GM21619 (cell line): ENCODE data around the gene MTCL3.
A peak's percentile ranks its signal among the peaks of the same experiment; 100 is the strongest.

Source experiments
- ATAC-seq: cut with Tn5 transposase; IDR thresholded peaks from one replicate; pipeline ENCODE4 v1.9.1; 2021; ENCODE audit not compliant: unreplicated experiment

The MTCL3 gene

DNA sequence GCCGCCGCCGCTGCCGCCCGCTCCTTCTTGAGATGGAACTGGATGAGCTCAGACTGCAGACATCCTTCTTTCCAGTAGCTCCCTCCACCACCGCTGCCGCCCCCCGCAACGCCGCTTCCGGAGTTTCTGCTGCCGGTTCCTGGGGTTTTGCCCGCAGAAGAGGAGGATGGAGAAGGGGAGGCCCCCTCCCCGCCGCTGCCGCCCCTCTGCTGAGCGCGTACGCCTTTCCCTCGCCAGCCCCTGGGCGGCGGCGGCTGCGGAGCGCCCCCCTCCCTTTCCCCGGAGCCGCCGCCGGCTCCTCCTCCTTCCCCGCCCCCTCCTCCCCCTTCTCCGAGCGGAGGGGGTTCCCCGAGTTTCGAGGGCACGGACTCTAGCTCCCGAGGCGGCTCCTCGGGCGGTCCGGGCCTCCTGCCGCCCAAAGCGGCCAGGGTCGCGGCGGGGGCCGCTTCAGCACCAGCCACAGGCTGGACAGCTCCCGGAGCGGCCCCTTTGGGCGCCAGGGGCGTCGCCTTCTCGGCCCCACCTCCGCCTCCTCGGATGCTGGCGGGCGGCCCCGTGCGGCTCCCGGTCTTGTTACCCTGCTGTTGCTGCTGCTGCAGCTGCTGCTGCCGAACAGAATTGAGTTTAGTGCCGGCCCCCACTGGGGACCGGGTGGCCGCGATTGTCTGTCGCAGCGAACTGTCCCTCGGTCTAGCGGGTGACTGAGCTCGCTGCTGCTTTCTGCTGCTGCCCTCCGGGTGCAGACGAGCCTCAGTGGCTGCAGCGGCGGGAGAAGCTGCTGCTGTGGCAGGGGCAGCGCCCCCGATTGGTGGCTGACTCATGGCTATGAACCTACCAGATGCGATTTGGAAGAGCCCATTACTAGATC is 3.1 kb downstream of the MTCL3 start:
- ATAC-seq = peak; percentile 62

DNA sequence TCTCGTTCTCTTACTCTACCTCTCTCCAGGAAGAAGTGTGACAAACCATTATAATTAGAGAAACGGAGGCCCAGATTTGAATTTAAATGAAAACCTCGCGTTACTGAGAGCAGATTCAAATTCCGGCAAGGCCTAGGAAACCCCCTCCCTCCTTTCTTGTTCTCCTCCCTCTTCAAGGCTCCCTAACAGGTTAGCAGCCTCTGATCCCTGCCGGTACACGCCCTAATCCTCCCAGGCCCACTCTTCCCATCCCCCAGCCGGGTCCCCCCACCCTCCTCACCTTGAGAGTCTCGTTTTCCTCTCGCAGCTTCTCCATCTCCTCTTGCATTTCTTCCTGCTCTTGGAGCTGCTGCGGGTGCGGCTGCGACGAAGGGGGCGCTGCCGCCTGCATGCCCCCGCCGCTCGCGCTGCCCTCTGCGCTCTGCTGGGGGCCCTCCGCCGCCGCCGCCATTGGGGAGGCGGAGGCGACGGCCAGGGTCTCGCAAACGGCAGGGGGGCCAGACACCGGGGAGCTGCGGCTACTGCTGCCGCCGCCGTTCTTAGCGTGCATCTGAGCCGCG is 3.8 kb downstream of the MTCL3 start:
- no peak for ATAC-seq

- ATAC-seq = no peak
These were observed 4.3 kb downstream of the MTCL3 start for GRCh38 chr6:127514773-127515227.

DNA sequence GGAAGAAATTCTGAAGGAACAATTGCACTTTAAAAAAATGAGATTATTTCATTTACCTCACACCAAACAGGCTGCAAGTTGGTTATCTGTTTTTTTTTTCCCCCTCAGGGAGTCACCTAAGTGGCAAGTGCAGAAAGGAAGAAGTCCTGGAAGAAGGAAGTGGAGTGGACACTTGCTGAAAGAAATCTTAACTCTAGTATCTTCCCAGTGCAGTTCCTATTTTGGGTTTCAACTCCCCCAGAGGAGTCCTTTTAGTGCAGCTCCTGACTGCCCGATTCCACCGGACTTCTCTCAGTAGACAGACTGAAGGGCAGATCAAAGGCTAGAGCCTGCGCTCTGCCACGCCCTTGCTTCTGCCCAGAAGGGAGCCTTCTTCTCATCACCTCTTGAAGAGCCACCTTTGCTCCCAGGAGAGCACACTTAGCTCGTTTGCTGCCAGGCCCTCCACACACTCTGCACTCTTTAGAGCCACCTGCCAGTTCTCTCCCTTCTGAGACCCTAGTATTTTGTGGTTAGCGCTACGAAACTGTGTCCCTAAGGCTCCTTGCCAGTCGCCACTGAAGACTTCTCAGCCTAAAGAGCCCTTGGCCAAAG is 4.9 kb downstream of the MTCL3 start:
- no peak for ATAC-seq

DNA sequence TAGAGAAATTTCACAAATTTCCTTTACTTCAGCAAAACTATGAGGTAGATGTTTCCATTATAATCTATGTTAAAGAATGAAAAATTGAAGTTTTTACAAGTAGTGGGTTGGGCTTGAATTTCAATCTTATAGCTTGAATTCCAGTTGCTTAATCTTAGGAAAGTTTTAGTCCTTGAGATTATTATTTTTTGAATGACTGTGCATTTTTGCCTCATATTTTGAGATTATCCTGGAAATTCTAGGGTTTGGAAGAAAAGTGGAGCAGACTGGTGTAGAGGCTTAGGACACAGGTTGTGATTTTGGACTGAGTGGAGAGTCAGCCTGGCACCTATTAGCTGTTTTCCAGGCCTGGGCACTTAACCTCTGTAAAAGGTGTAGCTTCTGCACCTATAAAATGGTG is 5.7 kb downstream of the MTCL3 start:
- no peak for ATAC-seq

DNA sequence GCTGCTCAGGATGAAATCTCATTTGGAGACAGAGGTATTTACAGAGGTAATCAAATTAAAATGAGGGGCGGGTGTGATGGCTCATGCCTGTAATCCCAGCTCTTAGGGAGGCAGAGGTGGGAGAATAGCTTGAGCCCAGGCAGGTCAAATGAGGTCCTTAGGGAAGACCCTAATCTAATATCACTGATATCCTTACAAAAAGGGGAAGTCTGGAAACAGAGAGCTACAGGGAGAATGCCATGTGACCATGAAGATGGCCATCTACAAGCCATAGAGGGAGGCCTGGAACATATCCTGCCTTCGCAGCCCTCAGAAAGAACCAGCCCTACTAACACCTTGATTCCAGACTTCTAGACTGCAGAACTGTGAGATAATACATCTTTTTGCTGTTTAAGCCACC is 8.3 kb downstream of the MTCL3 start:
- no peak for ATAC-seq

DNA sequence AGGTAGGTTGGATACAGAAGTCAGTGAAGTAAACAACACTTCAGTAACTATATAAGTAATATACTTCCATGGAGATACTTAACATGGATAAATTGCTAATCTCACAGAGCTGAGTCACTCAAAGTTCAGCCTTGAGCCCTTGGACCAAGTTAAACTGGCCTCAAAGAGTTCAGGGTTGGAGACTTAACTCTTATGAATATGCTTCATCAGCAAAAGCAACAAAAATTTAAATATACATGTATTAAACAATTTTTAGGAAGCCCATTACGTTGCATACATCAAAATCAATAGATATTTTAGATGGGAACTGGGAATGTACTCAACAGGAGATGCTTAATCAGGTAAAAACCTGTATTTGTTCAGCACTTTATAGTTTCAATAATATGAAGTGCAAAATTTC is 12.2 kb downstream of the MTCL3 start:
- ATAC-seq = no peak

GRCh38 chr6:127503022-127503421 is 16.1 kb downstream of the MTCL3 start:
- ATAC-seq = no peak

DNA sequence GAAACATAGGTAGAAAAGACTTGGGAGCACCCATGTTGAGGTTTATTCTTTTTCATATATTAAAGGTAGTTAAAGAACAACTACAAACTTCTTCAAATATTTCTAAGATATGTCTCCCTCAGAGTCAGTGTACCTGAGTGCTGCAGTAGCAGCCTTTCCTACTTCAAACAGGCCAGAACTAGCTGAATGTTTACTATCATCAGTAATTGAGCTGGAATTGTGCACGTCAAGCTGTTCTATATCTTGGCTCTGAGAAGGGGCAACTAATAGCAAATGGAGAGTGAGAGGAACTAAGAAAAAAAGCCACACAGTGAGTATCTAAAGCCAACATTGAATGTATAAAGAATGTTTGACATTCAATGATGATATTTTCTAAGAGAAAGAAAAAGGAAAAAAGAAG is 21.7 kb downstream of the MTCL3 start:
- ATAC-seq = no peak

DNA sequence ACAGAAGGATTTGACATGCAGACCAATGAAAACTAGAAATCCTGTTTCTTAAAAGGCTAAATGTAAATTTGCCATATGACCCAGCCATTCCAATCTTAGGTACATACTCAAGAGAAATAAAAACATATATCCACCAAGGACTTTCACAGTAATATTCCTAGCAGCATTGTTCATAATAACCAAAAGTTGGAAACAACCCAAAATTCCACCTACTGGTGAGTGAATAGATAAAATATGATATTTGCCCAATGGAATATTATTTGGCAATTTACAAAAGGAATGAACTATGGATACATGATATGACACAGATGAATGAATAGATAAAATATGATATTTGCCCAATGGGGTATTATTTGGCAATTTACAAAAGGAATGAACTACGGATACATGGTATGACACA is 22.7 kb downstream of the MTCL3 start:
- no peak for ATAC-seq

DNA sequence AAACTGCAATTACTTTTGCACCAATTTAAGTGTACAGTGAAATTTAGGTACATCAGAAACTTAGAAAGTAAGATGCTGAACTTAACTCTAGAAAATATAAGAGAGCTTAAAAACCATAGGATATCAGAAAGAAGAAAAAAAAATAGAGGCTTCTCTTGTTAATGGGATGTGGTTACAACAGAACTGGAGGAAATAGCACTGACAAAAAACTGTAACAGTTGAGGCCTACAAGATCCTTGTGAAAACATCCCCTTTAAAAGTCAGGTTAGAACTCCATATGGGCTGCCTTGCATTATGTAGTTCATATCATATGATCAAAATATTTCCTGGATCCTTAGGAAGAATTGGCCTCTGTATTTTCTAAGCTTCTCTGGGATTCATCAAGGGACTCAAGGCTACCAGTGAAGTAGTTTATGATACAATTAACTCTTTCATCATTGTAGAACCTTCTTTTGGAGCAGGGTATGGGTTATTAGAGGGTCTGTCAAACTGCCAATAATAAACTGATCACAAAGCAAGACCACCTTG is 24.8 kb downstream of the MTCL3 start:
- no peak for ATAC-seq

- no peak for ATAC-seq
These were observed 29.9 kb downstream of the MTCL3 start for GRCh38 chr6:127489248-127489647.

- ATAC-seq = no peak
These were observed 32.2 kb downstream of the MTCL3 start for GRCh38 chr6:127486934-127487333.

GRCh38 chr6:127484212-127484863 is 34.8 kb downstream of the MTCL3 start:
- peak; percentile 99 for ATAC-seq

DNA sequence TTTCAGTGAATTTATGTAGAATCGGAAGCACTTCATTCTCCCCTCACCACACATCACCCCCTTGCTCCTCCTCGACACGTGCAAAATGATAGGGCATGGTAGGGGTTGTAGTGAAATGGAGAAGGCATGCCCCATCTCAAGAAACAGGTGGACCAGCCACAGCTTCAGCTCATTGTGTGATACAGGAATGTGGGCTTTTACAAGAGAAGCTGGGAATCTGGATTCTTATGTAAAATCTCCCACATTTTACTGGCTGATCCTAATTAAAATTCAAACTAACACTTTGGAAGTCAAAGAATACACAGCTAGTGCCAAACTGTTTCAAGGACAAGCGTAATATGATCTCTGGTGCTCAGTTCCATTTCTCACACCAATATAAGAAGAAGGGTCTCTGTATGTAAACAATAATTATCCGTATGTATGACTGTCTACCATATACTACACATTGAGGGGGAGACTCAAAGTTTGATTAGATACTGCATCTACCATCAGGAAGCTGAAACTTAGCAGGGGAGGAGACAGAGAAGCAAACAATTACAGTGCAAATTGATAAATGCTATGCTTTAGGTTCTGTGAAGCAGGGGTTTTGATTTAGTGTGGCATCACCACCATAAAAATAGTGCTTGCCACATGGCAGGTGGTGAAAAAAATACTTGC is 35.6 kb downstream of the MTCL3 start:
- ATAC-seq = peak; percentile 19

DNA sequence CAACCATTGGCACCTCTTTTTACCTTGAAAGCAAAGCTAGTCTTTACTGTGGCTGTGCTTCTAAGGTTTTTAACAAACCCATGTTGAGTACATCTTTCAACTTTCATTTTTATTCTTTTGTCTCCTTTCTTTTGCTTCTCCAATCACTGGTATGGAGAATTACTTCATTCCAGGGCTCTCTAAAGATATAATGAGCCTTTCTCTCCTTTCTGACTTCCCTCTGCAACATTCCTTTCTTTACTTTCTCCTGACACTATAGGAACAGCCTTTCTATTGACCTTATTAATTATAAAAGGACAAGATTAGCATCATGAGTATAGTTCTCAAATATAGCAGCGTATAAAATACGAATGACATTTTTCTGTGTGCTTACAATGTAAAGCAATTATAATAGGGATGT is 36.8 kb downstream of the MTCL3 start:
- ATAC-seq = no peak

- no peak for ATAC-seq
These were observed 37.5 kb downstream of the MTCL3 start for GRCh38 chr6:127481628-127482027.

- no peak for ATAC-seq
These were observed 38.0 kb downstream of the MTCL3 start for GRCh38 chr6:127481111-127481510.

DNA sequence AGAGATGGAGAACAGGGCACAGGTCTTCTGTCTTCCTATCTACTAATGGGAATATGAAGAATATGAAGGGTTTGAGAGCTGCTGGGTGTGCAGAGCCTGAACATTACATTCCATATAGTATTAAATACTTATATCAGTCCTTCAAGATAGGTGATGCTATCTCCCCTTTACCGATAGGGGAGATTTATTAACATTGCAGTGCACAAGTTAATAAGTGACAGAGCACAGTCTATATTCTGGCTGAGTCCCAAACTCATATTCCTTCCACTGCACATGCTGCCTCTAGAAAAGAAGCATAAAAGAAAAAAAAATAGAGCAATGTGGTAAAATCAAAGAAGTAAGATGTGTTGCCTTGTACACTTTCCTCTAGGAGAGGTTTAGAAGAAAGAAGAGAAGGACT is 41.5 kb downstream of the MTCL3 start:
- no peak for ATAC-seq

DNA sequence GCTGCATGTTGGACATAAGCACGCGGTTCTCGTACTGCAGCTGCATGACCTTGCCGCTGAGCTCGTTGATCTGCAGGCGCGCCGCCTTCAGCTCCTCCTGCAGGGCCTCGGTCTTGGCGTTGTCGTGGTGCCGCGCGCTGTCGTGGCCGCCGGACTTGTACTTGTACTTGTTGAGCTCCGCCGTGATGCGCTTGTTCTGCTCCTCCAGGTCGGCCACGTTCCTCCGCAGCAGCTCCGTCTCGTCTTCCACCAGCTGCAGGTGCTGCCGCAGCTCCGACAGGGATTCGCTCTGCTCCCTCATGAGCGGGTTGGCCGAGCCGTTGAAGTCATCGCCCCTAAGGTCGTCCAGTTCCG is 43.3 kb downstream of the MTCL3 start:
- no peak for ATAC-seq
